Stimulated activated CD8-positive, alpha-beta memory T cell treated with anti-CD3 and anti-CD28 coated beads, Interleukin-2, amount 100 ng/mL, for 1 hour (primary cell): ENCODE measurements around the gene BACE2.
"Not testable (repeated sequence)": the region's sequence is repeated elsewhere in the genome, so short reads cannot be mapped to it uniquely, and the experiment has no call there.

ENCODE experiments used
- DNase-seq, 2 donors: peaks; one replicate each; pipeline ENCODE4 v3.0.0-alpha.2; 2020; ENCODE audit warnings: low read depth in 2 of 2

Gene BACE2

GRCh38 chr21:41215856-41216408 lies 48.0 kb downstream of the BACE2 start:
- no peak for DNase-seq

DNA sequence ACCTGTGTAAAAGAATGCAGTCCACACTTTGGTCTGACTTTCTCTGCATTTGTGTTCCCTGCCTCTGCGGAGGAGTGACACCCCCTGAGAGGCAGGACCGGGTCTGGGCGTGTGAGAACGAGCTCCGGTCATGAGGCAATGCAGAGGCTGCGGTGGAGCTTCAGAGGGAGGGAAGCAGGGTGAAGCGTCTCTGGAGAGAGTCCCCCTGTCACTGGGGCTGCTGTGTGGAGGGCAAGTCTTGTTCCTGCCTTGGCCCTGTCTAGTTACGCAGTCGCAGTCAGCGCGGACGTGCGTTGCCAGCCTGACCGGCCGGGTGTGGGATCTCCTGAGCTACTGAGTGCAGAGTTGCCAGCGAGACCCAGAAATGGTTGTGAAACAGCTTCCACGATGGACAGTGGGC lies 48.5 kb downstream of the BACE2 start:
- no peak for DNase-seq

DNA sequence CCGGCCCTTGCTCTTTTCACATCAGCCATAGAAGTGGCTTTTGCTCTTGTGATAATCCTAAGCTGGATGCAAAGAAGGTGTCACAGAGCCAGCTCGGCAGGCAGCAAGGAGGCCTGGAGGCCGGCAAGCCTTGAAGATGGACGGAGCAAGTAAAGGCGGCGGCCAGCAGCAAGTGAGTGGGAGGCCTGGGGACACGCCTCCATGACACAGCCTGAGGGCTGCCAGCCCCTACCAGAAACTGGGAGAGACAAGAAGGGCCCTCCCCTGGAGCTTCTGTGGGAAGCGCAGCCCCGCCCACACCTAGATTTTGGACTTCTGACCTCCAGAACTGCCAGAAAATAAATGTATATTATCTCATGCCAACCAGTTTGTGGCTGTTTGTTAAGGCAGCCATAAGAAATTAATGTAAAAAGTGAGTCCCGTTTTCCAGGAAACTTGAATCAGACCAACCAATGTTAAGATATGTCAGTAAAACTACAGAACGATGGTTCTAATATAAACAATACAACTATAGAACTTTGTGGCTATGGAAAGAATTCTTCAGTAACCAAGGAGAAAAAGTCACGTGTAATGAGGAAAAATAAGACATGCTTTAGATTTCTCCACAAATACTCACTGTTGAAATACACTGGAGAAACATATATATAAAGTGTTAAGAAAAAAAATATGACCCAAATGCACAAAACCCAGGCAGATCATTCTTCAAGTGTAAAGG lies 49.9 kb downstream of the BACE2 start:
- no peak for DNase-seq

- DNase-seq: no peak
These were observed 51.7 kb downstream of the BACE2 start for GRCh38 chr21:41219498-41220207.

- DNase-seq: no peak
These were observed 52.3 kb downstream of the BACE2 start for GRCh38 chr21:41220208-41220733.

DNA sequence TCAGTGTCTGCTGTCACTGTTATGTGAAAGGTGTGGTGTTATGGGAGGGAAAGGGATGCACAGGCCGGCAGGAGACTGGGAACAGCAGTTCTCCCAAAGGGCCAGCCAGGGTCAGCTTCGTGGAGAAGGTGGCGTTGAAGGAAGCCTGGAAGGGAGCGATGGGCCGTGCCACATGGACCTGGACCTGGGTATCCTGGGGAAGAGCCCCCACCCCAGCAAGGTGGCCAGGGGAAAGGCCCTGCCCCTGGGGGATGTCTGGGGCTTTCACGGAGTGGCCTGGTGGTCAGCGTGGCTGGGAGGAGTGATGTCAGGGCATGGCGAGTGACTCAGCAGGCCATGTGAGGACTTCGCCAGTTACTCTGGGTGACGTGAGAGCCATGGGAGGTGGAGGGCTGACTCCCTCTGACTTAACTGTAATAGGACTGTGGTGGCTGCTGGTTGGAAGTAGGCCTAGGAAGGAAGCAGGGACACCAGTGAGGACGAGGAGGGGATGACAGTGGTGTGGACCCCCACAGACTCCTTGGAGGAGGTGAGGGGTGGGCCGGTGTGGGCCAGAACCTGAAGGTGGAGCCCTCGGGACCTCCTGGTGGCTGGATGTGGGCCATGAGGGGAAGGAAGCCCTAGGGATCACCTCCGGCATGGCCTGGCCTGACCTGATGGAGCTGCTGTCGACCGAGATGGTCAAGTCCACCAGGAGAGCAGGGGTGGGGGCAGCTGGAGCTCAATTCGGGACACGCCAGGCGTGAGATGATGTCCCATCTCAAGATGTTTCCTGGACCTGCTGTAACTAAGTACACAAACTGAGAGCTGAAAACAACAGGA lies 54.5 kb downstream of the BACE2 start:
- DNase-seq: no peak

GRCh38 chr21:41226853-41227252 lies 58.9 kb downstream of the BACE2 start:
- no peak for DNase-seq

GRCh38 chr21:41227357-41228005 lies 59.5 kb downstream of the BACE2 start:
- no peak for DNase-seq

- DNase-seq: no peak
These were observed 60.0 kb downstream of the BACE2 start for GRCh38 chr21:41228006-41228370.

DNA sequence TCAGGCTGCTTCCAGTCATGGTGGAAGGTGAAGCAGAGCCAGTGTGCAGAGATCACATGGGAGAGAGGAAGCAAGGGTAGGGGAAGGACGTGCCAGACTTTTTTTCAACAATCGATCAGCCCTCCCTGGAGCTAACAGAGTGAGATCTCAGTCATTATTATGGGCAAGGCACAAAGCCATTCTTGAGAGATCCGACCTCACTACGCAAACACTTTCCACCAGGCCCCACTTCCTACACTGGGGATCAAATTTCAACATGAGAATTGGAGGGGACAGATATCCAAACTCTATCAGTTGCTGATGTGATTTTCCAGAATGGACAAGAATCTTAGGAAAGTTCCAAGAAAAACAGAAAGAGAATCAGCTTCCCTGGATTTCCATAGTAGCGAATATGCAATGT lies 60.5 kb downstream of the BACE2 start:
- no peak for DNase-seq

GRCh38 chr21:41228958-41229357 lies 61.0 kb downstream of the BACE2 start:
- DNase-seq: no peak

DNA sequence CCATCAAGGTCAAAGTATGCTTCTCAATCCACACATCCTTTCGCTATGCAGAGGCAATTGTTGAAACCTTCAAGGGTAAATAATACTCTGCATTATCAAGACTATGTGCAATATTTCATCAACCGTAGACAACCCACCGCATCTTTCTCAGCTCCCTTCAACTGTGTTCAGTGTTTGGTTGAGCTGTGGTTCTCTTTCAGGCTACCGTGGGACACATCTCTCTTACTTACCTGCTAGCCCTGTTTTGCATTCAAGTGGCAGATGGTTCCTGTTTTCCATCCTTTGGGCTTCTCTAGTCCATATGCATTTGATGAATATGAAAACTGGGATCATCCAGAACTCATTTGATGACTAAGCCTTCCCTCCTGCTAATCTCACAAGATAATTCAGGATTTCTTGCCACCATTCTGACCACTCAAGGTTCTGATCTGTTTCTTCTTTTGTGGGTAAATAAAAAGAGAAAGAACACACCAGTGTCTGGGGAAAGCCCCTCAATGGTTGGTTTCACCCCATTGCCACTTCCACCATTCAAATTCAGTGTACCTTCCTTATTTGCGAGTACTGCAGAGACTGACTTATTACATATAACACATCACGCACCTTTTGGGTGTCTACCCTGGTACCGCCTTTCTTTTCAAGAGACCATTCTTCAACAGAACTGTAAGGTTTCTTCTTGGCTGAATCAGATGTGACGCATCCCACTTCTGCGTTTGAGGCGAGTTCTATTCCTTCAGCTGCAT lies 61.7 kb downstream of the BACE2 start:
- no peak for DNase-seq

DNA sequence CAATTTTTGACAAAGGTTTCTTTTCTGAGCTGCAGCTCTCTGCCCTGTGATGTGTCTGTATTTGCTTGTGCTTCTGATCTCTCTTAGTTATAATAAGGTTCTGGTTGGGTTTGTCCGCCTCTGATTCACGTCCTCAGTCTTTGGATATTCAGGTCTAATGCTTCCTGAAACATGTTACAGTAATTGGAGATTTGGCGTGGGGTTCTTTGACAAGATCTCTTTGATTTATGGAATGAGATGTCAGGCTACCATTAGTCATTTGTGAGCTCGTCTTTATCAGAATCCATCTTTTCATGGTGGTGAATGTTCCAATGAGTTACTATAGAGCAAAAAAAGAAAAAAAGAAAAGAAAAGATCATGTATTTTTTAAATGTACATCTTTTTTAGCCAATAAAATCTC lies 62.5 kb downstream of the BACE2 start:
- no peak for DNase-seq

GRCh38 chr21:41231060-41231459 lies 63.1 kb downstream of the BACE2 start:
- DNase-seq: no peak

GRCh38 chr21:41232013-41232412 lies 64.1 kb downstream of the BACE2 start:
- no peak for DNase-seq

DNA sequence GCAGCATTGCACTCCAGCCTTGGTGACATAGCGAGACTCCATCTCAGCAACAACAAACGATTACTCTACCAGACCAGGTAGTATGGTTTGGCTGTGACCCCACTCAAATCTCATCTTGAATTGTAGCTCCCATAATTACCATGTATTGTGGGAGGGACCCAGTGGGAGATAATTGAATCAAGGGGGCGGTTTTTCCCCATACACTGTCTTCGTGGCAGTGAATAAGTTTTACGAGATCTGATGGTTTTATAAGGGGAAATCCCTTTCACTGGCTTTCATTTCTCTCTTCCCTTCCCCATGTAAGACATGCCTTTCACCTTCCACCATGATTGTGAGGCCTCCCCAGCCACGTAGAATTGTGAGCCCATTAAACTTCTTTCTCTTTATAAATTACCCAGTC lies 66.0 kb downstream of the BACE2 start:
- no peak for DNase-seq

DNA sequence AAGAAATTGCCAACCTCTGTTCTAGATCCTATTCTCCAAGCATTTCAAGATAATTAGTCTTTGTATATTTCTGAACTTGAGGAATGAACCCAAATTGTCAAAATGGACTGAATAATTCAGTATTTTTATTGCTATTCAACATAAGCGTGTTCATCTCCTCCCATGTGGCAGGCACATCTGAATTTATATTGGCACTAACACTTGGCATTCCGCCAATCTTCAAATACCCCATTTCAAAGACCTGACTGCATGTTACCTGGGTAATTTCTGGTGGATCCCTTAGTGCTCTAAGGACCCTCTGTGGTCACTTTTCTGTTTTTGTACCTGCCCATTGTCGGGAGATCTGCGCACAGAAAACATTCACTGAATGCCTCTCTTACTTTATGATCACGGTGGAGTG lies 66.6 kb downstream of the BACE2 start:
- no peak for DNase-seq

- no peak for DNase-seq
These were observed 67.2 kb downstream of the BACE2 start for GRCh38 chr21:41235201-41235600.

- no peak for DNase-seq
These were observed 68.5 kb downstream of the BACE2 start for GRCh38 chr21:41236352-41236973.

GRCh38 chr21:41238081-41238796 lies 70.3 kb downstream of the BACE2 start:
- not testable (repeated sequence) for DNase-seq
